Keratinocyte (primary cell): ENCODE measurements around the gene IER2. TPM values are rescaled to one million over a fixed set of nuclear protein-coding genes. Genes with fewer than 3 reads are reported as not detected.

ENCODE experiments used
- DNase-seq: peaks from one replicate; pipeline ENCODE4 v3.0.0-alpha.2; 2011; ENCODE audit warnings: low read depth, missing footprints, low spot score
- FAIRE-seq: peaks from 2 replicates; lab custom pipeline; 2011; peaks lifted over from hg19 to GRCh38; lab: Jason Lieb, UNC
- H2AFZ ChIP-seq: 2 replicates; pipeline ENCODE4 v1.6.0; 2012; ENCODE audit warnings: low read length, control low read depth, inconsistent platforms; ENCODE audit not compliant: control insufficient read depth
- H3K27ac ChIP-seq: 2 replicates; pipeline ENCODE4 v1.5.1; 2011; ENCODE audit warnings: low read length; ENCODE audit not compliant: control insufficient read depth, insufficient read depth
- H3K27me3 ChIP-seq: 3 replicates; pipeline ENCODE4 v1.6.0; 2011; ENCODE audit warnings: low read length; ENCODE audit not compliant: control insufficient read depth, insufficient read depth; ENCODE audit errors: extremely low read depth
- H3K36me3 ChIP-seq, 2 experiments: 2 replicates in 1 of 2; 3 replicates in 1 of 2; pipeline ENCODE4 v1.5.1; 2011; ENCODE audit warnings: low read length in 2 of 2, mild to moderate bottlenecking in 1 of 2; ENCODE audit not compliant: control insufficient read depth in 2 of 2, insufficient read depth in 2 of 2; ENCODE audit errors: extremely low read depth in 1 of 2
- H3K4me1 ChIP-seq: 3 replicates; pipeline ENCODE4 v1.5.1; 2011; ENCODE audit warnings: low read length; ENCODE audit not compliant: control insufficient read depth, insufficient read depth; ENCODE audit errors: extremely low read depth
- H3K4me2 ChIP-seq: 3 replicates; pipeline ENCODE4 v1.6.0; 2011; ENCODE audit warnings: low read depth, low read length; ENCODE audit not compliant: control insufficient read depth, insufficient read depth; ENCODE audit errors: extremely low read depth
- H3K4me3 ChIP-seq, 3 experiments: fragments of 200-600 bp in 1 of 3; sonication (generic) in 1 of 3; 2 replicates in 2 of 3; 3 replicates in 1 of 3; pipeline ENCODE4 v1.5.1; 2011 to 2016; ENCODE audit warnings: low read length in 3 of 3, mild to moderate bottlenecking in 3 of 3, control low read depth in 2 of 3, inconsistent platforms in 1 of 3, low read depth in 1 of 3, mixed read lengths in 1 of 3, mixed run types in 1 of 3, moderate library complexity in 1 of 3; ENCODE audit not compliant: control insufficient read depth in 2 of 3, insufficient read depth in 2 of 3; ENCODE audit errors: extremely low read depth in 1 of 3
- H3K79me2 ChIP-seq: 2 replicates; pipeline ENCODE4 v1.6.0; 2012; ENCODE audit warnings: low read length; ENCODE audit not compliant: control insufficient read depth, insufficient read depth
- H3K9ac ChIP-seq: 3 replicates; pipeline ENCODE4 v1.6.0; 2011; ENCODE audit warnings: low read length; ENCODE audit not compliant: control insufficient read depth, insufficient read depth; ENCODE audit errors: extremely low read depth
- H3K9me1 ChIP-seq: 3 replicates; pipeline ENCODE4 v1.6.0; 2011; ENCODE audit warnings: low read length; ENCODE audit not compliant: control insufficient read depth, insufficient read depth; ENCODE audit errors: extremely low read depth
- H3K9me3 ChIP-seq: 2 replicates; pipeline ENCODE4 v1.5.1; 2012; ENCODE audit warnings: low read depth, low read length; ENCODE audit not compliant: control insufficient read depth
- H4K20me1 ChIP-seq: 3 replicates; pipeline ENCODE4 v1.6.0; 2011; ENCODE audit warnings: low read length; ENCODE audit not compliant: control insufficient read depth, insufficient read depth; ENCODE audit errors: extremely low read depth
- EZH2 ChIP-seq: IDR thresholded peaks from one replicate; pipeline ENCODE4 v1.6.1; 2012; ENCODE audit warnings: inconsistent platforms, mild to moderate bottlenecking, low read length, moderate library complexity
- dilution Hi-C: fragments of 300-500 bp; cut with MboI; formaldehyde crosslinking; loops from one replicate; pipeline ENCODE4 v1.7.0; 2020; ENCODE audit warnings: low sequenced_read_pairs; ENCODE audit not compliant: extremely low pct_ligation_motif_present
- polyA plus RNA-seq, 5 experiments: library from polyadenylated mRNA; depleted of rRNA in 3 of 5; stranded (reverse) in 3 of 5; stranded (forward) in 1 of 5; unstranded in 1 of 5; fragments of >200 nt; gene quantifications; 1 replicate in 1 of 5; 2 replicates in 3 of 5; 3 replicates in 1 of 5; pipeline versions ENCODE4 v1.2.1 to v1.2.3, GENCODE V29; 2011 to 2012; ENCODE audit warnings: missing spikeins in 2 of 5, low read depth in 1 of 5, low replicate concordance in 1 of 5
- TF ChIP-seq, protein P1 (sequence below), 3 experiments: IDR thresholded peaks in 1 of 3; conservative IDR thresholded peaks in 1 of 3; optimal IDR thresholded peaks in 1 of 3; 2 replicates in 2 of 3; 3 replicates in 1 of 3; pipeline versions ENCODE3 to v1.5.1; 2011; ENCODE audit warnings: low read length in 3 of 3, mild to moderate bottlenecking in 3 of 3, moderate library complexity in 2 of 3, control low read depth in 1 of 3, inconsistent platforms in 1 of 3; ENCODE audit not compliant: insufficient read depth in 2 of 3; ENCODE audit errors: extremely low read depth in 1 of 3

The IER2 gene
- polyA plus RNA-seq, 1 donor (not counting 4 experiments of a cell fraction or from before 2014, with no cell fraction given) = 14.4 TPM

DNA sequence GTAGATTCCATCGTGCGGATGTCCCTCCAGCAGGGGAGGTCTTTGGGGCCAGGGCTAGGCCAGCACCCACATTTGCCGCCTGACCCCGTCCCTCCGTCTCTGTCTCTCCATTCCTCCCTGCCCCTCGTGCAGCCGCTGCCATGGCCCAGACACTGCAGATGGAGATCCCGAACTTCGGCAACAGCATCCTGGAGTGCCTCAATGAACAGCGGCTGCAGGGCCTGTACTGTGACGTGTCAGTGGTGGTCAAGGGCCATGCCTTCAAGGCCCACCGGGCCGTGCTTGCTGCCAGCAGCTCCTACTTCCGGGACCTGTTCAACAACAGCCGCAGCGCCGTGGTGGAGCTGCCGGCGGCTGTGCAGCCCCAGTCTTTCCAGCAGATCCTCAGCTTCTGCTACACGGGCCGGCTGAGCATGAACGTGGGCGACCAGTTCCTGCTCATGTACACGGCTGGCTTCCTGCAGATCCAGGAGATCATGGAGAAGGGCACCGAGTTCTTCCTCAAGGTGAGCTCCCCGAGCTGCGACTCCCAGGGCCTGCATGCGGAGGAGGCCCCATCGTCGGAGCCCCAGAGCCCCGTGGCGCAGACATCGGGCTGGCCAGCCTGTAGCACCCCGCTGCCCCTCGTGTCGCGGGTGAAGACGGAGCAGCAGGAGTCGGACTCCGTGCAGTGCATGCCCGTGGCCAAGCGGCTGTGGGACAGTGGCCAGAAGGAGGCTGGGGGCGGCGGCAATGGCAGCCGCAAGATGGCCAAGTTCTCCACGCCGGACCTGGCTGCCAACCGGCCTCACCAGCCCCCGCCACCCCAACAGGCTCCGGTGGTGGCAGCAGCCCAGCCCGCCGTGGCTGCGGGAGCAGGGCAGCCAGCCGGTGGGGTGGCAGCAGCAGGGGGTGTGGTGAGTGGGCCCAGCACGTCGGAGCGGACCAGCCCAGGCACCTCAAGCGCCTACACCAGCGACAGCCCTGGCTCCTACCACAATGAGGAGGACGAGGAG lies 14.8 kb upstream of the IER2 start:
- Histone ChIP-seq H3K79me2 (peaks cover 47% of the 10 kb centered on the region), H3K27ac (no peak overlapping the region), H3K36me3 (peaks cover 20 to 32% of the 10 kb centered on the region in 2 experiments), H3K27me3 (no peaks in the 10 kb centered on the region), H3K9me3 (no peaks in the 10 kb centered on the region), H3K4me3 (no peak overlapping the region), H4K20me1 (peaks cover 11% of the 10 kb centered on the region), H3K4me1 (peaks cover 3% of the 10 kb centered on the region), H2AFZ (no peak overlapping the region), H3K9me1 (peaks cover 5% of the 10 kb centered on the region), H3K9ac (no peak overlapping the region), H3K4me2 (no peak overlapping the region)
- FAIRE-seq = no peak
- DNase-seq = no peak
- dilution Hi-C loops = no loop called here
- no peak for TF ChIP-seq EZH2
- TF ChIP-seq, protein P1, sequence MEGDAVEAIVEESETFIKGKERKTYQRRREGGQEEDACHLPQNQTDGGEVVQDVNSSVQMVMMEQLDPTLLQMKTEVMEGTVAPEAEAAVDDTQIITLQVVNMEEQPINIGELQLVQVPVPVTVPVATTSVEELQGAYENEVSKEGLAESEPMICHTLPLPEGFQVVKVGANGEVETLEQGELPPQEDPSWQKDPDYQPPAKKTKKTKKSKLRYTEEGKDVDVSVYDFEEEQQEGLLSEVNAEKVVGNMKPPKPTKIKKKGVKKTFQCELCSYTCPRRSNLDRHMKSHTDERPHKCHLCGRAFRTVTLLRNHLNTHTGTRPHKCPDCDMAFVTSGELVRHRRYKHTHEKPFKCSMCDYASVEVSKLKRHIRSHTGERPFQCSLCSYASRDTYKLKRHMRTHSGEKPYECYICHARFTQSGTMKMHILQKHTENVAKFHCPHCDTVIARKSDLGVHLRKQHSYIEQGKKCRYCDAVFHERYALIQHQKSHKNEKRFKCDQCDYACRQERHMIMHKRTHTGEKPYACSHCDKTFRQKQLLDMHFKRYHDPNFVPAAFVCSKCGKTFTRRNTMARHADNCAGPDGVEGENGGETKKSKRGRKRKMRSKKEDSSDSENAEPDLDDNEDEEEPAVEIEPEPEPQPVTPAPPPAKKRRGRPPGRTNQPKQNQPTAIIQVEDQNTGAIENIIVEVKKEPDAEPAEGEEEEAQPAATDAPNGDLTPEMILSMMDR (optimal IDR thresholded peaks at IDR 0.05 in 1 of 3, IDR thresholded peaks at IDR 0.05 in 1 of 3, conservative IDR thresholded peaks at IDR 0.05 in 1 of 3; ENCODE audit: extremely low read depth in 1 of 3, insufficient read depth in 2 of 3, low read length in 3 of 3) = no peak

DNA sequence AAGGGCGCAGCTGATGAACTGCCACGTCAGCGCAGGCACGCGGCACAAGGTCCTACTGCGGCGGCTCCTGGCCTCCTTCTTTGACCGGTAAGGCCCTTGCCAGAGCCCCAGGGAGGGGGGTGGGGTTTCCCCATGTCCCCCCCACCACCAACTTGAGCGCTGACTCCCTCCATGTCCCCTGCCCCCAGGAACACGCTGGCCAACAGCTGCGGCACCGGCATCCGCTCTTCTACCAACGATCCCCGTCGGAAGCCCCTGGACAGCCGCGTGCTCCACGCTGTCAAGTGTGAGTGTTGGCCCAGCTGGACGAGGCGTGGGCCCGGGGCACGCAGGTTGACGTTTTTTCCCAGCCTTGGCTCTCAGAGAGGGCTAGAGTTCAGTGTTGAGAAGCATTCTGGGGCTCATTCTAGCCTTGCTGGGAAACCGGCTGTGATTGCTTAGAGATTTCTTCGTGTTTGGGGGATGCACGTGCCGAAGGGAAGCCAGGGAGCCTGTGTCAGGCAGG lies 12.9 kb upstream of the IER2 start:
- peaks cover 18 to 25% of the 10 kb centered on the region in 2 experiments for H3K36me3 ChIP-seq
- DNase-seq (no peak), FAIRE-seq (no peak)
- no peaks in the 10 kb centered on the region for H4K20me1 ChIP-seq
- peaks cover 3% of the 10 kb centered on the region for H3K4me1 ChIP-seq
- peaks cover 2% of the 10 kb centered on the region for H3K9me1 ChIP-seq
- H2AFZ ChIP-seq = no peak overlapping the region
- H3K4me3 ChIP-seq = no peak overlapping the region
- H3K9me3 ChIP-seq = no peaks in the 10 kb centered on the region
- H3K4me2 ChIP-seq = no peak overlapping the region
- TF ChIP-seq EZH2 = no peak
- TF ChIP-seq, protein P1 (optimal IDR thresholded peaks at IDR 0.05 in 1 of 3, IDR thresholded peaks at IDR 0.05 in 1 of 3, conservative IDR thresholded peaks at IDR 0.05 in 1 of 3; ENCODE audit: extremely low read depth in 1 of 3, insufficient read depth in 2 of 3, low read length in 3 of 3) = no peak
- no peak overlapping the region for H3K27ac ChIP-seq
- dilution Hi-C loops = no loop called here
- no peak overlapping the region for H3K9ac ChIP-seq
- H3K79me2 ChIP-seq = peaks cover 33% of the 10 kb centered on the region
- no peaks in the 10 kb centered on the region for H3K27me3 ChIP-seq
